ENCODE measurements around the gene EDN3. TPM values are rescaled to one million over a fixed set of nuclear protein-coding genes. Genes with fewer than 3 reads are reported as not detected.

The EDN3 gene
- total and polyA plus RNA-seq, 2 of the 8 experiments (the other 6 are each of a cell fraction or from before 2014, with no cell fraction given) = 0.17 to 0.38 TPM

- TF ChIP-seq RBBP5 (IDR thresholded peaks at IDR 0.05; ENCODE audit: borderline replicate concordance, low read depth, low read length) = no peak
- TF ChIP-seq HDAC6 (IDR thresholded peaks at IDR 0.05; ENCODE audit: low read depth, low read length) = no peak
- no peak for TF ChIP-seq KDM5A (IDR thresholded peaks at IDR 0.05; ENCODE audit: low read length)
- TF ChIP-seq CEBPB (IDR thresholded peaks at IDR 0.05; ENCODE audit: low read depth, low read length) = no peak
- no peak for TF ChIP-seq CHD7 (IDR thresholded peaks at IDR 0.05; ENCODE audit: insufficient replicate concordance, low read length)
- no peak for TF ChIP-seq SUZ12 (IDR thresholded peaks at IDR 0.05; ENCODE audit: low read length)
Measured at GRCh38 chr20:59316911-59317731, 16.7 kb downstream of the EDN3 start (continued).
